ENCODE measurements around the gene UQCR10.

UQCR10 gene

DNA sequence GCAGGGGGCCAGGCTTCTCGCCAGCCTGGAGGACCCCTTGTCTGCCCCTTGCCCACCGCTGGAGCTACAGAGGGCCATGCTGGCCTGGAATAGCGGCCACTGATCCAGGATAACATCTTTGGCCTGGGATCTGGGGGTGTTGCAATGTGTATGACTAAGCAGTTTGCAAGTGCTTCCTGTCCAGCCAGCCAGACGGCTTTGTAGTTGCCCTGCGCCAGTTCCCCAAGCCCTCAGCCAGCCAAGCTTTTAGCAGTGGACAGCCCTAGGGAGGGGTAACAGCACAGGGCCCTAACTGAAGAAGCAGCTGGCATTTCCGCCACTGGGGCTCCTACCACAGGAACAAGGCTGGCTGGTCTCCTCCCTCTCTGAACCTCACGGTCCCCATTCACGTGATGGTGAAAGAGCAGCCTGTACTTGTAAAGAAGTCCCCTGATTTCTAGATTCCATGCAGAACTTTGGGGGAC, 32.1 kb downstream of the UQCR10 start:
- peak in 1 of 2 donors; percentile 72 for DNase-seq

DNA sequence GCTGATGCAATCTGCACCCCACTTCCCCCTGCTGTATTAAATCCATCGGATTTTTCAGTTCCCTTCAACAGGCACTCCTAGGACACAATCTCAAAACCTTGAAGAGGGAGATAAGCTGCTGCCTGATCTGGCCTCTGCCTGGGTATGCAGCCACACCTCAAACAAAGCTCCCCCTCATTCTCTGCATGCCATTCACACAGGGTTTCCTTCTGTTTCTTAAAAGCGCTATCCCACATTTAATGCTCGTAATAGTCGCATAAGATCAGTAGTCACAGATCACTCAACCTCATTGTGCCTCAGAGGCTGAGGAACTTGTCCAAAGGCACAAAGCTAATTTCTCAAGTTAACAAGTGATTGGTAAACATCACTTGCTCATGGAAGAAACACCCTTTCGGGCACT, 34.0 kb downstream of the UQCR10 start:
- no peak for DNase-seq

DNA sequence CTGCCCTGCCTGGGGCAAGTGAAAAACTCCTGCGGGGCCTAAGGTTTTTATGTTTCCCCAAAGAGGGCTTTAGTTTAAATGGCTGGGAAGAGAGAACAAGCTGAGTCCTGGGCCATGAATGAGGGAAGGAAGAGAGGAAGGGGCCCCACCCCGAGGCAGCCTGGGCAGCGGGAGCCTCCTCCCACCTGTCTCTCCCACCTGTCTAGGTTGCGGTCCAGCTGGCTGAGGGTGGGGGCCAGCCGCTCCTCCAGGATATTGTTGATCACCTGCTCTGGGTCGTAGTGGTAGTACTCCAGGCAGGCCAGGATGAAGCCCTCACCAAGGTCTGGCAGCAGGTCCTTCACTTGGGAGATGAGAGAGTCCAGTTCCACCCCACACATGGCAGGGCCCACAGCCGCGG, 34.6 kb downstream of the UQCR10 start:
- no peak for DNase-seq

DNA sequence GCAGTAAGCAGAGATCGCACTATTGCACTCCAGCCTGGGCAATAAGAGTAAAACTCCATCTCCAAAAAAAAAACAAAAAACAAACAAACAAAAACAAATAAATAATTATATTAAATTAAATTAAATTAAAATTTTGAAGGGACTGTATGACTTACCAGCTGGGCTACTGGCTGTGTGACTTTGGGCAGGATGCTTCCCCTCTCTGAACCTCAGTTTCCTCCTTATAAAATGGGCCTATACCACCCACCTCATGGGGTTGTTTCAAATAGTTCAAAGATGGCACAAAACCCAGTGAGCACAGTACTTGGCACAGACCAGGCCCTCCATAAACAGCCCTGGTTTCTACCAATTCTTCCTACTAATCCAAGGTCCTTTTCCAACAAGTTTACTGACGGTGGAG, 36.0 kb downstream of the UQCR10 start:
- DNase-seq: no peak

DNA sequence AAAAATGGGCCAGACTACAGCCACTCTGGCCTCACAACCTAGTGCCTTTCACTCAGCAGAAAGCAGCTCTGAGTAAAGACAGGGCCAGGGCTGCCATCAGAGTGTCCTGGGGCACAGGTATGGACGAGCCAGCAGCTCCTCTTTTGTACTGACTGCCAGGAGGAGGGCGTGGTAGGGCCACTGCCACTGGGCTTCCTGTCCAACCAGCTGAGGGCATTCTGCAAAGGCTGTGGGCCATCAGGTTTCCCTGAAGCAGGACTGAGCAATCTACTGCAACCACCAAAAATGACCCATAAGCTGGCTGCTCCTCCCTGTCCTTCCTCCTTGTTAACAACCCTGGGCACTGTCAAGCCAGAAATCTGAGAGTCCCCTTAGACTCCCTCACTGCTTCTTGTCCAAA, 37.8 kb downstream of the UQCR10 start:
- DNase-seq: no peak

GRCh38 chr22:29806196-29806595, 39.0 kb downstream of the UQCR10 start:
- DNase-seq: no peak

DNA sequence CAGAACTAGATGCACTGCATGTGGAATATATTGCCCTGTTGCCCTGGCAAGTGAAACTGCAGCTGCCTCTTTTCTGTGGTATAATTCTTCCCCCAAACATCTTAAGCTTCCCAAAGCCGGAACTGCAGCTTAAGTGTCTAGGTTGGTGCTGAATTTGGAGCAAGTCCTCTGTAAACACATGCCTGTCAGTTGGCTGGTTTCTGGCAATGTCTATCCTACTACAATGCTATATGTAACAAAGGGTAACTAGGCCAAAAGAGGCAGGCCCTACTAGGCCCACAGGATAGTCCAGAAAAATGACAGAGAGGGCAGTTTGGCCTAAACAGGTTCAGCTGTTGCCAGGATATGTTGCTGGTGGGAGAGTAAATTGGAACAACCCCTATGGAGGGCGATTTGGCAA, 43.0 kb downstream of the UQCR10 start:
- no peak for DNase-seq

DNA sequence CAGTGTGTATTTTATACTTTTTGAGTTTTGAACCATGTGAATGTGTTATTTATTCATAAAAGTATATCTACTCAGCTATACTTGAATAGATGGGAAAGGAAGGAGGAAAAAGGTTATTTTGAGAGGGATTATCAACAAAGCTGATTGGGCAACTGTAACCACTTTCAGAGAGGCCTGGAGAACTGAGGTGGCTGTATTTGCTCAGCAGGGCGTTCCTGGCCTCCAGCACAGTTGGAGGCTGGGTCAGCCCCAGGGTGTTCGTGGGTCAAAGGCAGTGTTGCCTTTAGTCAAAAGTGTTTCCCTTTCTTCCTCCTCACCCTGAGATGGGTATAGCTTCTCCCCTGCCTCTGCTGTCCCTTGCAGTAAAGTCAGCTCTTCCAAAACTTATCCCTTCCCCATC, 44.2 kb downstream of the UQCR10 start:
- no peak for DNase-seq

- no peak for DNase-seq
Observed at GRCh38 chr22:29813126-29813525, 46.0 kb downstream of the UQCR10 start.

DNA sequence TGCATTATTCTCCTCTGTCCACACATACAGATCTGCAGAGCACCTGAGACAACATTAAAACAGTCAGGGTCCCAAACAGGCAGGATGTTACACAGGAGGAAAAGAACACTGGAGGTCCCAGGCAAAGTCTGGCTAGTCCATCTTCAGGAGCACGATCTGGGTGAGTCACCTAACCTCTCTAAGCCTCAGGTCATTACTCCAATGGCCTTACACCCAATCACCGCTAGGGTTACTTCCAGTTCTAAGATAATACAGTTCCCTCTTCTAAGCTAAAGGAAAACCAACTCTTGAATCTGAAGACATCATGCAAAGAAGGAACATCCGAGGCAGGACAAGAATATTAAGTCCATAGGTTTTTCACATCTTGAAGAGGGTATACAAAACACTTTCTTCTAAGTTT, 46.4 kb downstream of the UQCR10 start:
- DNase-seq: no peak

DNA sequence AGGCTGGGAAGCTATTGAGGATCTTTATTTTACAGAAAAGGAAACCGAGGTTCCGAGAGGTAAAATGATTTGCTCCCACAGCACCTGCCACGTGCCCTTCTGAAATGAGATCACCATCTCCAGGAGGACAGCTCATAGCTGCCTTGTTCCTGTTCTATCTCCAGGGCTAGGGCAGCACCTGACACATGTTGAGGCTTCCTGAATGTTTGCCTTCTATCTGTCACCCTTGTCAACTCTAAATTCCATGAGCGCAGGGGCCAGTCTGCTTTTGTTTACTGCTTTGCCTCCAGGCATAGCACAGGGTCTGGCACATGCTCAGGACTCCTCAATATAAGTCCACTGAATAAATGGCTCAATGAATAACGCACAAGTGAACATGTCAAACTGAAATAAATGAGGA, 46.8 kb downstream of the UQCR10 start:
- DNase-seq: no peak

GRCh38 chr22:29815580-29815979, 48.4 kb downstream of the UQCR10 start:
- DNase-seq: no peak

DNA sequence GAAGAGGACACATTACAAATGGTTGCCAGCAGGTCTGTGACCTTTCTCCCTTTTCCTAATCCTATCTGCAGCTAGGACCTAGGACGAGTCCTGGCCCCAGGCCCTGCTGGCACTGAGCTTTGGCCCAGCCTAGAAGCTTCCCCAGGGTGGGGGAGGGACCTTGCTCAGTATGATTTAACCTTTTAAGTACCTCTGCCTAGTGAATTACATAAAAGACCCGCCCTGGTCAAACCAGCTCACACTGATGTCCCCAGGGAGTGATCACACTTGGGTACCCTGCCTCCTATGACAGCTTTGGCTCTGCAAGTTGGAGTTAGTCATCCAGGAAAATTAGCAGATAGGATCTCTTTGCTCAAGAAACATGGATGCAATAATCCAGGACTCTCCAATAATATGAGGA, 49.0 kb downstream of the UQCR10 start:
- DNase-seq: no peak

GRCh38 chr22:29816539-29816938, 49.4 kb downstream of the UQCR10 start:
- no peak for DNase-seq

GRCh38 chr22:29816980-29817379, 49.8 kb downstream of the UQCR10 start:
- DNase-seq: no peak

- DNase-seq: no peak
Observed at GRCh38 chr22:29817724-29818123, 50.6 kb downstream of the UQCR10 start.

GRCh38 chr22:29819501-29819900, 52.3 kb downstream of the UQCR10 start:
- no peak for DNase-seq

All from CD4-positive, alpha-beta T cell treated with Interleukin-1 beta for 1 hour (primary cell).